ENCODE measurements around the gene NR5A2.

NR5A2 gene

GRCh38 chr1:200039849-200040474 lies 12.5 kb downstream of the NR5A2 start (continued):
- TF ChIP-seq, protein P1, sequence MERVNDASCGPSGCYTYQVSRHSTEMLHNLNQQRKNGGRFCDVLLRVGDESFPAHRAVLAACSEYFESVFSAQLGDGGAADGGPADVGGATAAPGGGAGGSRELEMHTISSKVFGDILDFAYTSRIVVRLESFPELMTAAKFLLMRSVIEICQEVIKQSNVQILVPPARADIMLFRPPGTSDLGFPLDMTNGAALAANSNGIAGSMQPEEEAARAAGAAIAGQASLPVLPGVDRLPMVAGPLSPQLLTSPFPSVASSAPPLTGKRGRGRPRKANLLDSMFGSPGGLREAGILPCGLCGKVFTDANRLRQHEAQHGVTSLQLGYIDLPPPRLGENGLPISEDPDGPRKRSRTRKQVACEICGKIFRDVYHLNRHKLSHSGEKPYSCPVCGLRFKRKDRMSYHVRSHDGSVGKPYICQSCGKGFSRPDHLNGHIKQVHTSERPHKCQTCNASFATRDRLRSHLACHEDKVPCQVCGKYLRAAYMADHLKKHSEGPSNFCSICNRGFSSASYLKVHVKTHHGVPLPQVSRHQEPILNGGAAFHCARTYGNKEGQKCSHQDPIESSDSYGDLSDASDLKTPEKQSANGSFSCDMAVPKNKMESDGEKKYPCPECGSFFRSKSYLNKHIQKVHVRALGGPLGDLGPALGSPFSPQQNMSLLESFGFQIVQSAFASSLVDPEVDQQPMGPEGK (tag by site-specific recombination; IDR thresholded peaks at IDR 0.05) = 0 out of 2 replicates have a peak, but pooled peaks have one; percentile 12
- no peak for TF ChIP-seq ZNF112 (tag by site-specific recombination; IDR thresholded peaks at IDR 0.05)
- TF ChIP-seq, protein P2, sequence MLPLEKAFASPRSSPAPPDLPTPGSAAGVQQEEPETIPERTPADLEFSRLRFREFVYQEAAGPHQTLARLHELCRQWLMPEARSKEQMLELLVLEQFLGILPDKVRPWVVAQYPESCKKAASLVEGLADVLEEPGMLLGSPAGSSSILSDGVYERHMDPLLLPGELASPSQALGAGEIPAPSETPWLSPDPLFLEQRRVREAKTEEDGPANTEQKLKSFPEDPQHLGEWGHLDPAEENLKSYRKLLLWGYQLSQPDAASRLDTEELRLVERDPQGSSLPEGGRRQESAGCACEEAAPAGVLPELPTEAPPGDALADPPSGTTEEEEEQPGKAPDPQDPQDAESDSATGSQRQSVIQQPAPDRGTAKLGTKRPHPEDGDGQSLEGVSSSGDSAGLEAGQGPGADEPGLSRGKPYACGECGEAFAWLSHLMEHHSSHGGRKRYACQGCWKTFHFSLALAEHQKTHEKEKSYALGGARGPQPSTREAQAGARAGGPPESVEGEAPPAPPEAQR (tag by site-specific recombination; IDR thresholded peaks at IDR 0.05) = no peak
- no peak for TF ChIP-seq RBAK (tag by site-specific recombination; IDR thresholded peaks at IDR 0.05)
- TF ChIP-seq SETDB1 (IDR thresholded peaks at IDR 0.05; ENCODE audit: insufficient read length, low read length) = no peak
- peak; percentile 87 for TF ChIP-seq ZIC2 (tag by site-specific recombination; IDR thresholded peaks at IDR 0.05)
- no peak for TF ChIP-seq BCL11B (tag by site-specific recombination; IDR thresholded peaks at IDR 0.05; ENCODE audit: low read depth)

- CTCF ChIA-PET = no interaction called here
- no peak overlapping the region for H3K4me3 ChIP-seq (ENCODE audit: low read depth, low read length)
Observed at GRCh38 chr1:200040481-200041138, 13.1 kb downstream of the NR5A2 start.

DNA sequence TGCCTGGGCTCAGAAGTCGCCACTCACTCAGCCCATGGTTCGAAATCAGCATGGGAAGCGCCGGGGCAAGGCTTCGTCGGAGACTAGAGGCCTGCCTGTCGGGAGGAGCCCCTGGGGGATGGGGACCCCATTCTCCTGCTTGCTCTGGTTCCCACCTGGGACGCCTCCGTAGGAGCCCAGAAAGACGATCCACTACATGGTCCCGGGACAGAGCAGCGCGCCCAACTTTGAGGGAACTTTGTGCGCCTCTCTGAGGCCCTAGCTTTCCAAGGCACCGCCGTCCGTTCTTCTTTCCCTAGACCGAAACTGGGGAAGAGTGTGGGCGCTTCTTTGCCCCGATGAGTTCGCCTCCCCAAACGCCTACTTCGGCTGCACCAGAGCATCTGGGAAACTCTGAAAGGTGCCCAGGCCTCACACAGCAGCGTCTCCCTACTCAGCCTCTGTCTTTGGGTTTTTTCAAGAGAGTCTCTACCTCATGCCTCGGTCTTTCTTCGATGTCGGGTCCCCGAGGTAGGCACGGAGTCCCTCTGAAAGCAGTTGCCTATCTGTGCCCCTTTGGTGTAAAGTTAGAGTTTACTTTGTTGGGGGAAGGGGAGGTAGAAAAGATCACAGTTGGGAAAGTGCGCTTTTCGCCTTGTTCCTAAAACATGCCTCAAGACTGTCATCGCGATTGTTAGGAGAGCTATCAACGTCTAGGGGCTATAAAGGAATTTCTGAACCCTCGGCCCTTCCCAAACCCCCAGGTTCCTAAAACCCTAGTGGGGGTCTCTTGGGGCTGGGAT lies 14.0 kb downstream of the NR5A2 start:
- ChIA-PET POLR2A (interaction anchor here (1.4 kb wide), 1 partner anchor 13 kb away, joined by 4 read pairs; no protein-coding TSS in a partner anchor), CTCF (no interaction called here)
- Histone ChIP-seq H3K36me3 (ENCODE audit: control insufficient read depth in 2 of 2, insufficient read depth in 1 of 2, low read length in 2 of 2) (no peaks in the 10 kb centered on the region), H3K9me3 (ENCODE audit: control insufficient read depth, insufficient read depth, low read depth, low read length) (no peaks in the 10 kb centered on the region), H3K4me1 (ENCODE audit: control insufficient read depth, insufficient read depth, low read length) (peaks cover 5% of the 10 kb centered on the region; the same call in 1 of the 2 replicates), H3K27ac (ENCODE audit: extremely low read depth, low read depth, low read length) (no peak overlapping the region), H3K4me3 (ENCODE audit: low read depth, low read length) (no peak overlapping the region)
- TF ChIP-seq ZNF514 (tag by site-specific recombination; IDR thresholded peaks at IDR 0.05) (no peak), ZNF426 (tag by site-specific recombination; IDR thresholded peaks at IDR 0.05) (no peak)

More at GRCh38 chr1:200040481-200041138, 13.1 kb downstream of the NR5A2 start:
- no peak overlapping the region for H3K27ac ChIP-seq (ENCODE audit: extremely low read depth, low read depth, low read length)
- POLR2A ChIA-PET = no interaction called here
- H3K36me3 ChIP-seq (ENCODE audit: control insufficient read depth in 2 of 2, insufficient read depth in 1 of 2, low read length in 2 of 2) = no peaks in the 10 kb centered on the region
- peaks cover 5% of the 10 kb centered on the region; the same call in 1 of the 2 replicates for H3K4me1 ChIP-seq (ENCODE audit: control insufficient read depth, insufficient read depth, low read length)
- H3K9me3 ChIP-seq (ENCODE audit: control insufficient read depth, insufficient read depth, low read depth, low read length) = no peaks in the 10 kb centered on the region
- TF ChIP-seq ZNF202 (tag by site-specific recombination; IDR thresholded peaks at IDR 0.05; ENCODE audit: borderline replicate concordance) (0 out of 2 replicates have a peak, but pooled peaks have one; percentile 5), ZFHX2 (tag by site-specific recombination; conservative IDR thresholded peaks at IDR 0.05) (peak; percentile 25; the same call in 1 of the 2 replicates), ZNF843 (tag by site-specific recombination; IDR thresholded peaks at IDR 0.05) (no peak)
- TF ChIP-seq, protein P3, sequence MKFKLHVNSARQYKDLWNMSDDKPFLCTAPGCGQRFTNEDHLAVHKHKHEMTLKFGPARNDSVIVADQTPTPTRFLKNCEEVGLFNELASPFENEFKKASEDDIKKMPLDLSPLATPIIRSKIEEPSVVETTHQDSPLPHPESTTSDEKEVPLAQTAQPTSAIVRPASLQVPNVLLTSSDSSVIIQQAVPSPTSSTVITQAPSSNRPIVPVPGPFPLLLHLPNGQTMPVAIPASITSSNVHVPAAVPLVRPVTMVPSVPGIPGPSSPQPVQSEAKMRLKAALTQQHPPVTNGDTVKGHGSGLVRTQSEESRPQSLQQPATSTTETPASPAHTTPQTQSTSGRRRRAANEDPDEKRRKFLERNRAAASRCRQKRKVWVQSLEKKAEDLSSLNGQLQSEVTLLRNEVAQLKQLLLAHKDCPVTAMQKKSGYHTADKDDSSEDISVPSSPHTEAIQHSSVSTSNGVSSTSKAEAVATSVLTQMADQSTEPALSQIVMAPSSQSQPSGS (tag by site-specific recombination; IDR thresholded peaks at IDR 0.05; ENCODE audit: low read depth) = no peak

Measured in HEK293 (cell line).